Skin of body (tissue), 2 donors: ENCODE results near the gene FAM98C. TPM values are rescaled to one million over a fixed set of nuclear protein-coding genes. Genes with fewer than 3 reads are reported as not detected.

Experiments used
- DNase-seq: peaks from one replicate; lab custom pipeline; 2025; lab: John Stamatoyannopoulos, UW
- total RNA-seq: library from RNA; depleted of rRNA; stranded (reverse); fragments of >200 nt; gene quantifications from one replicate; pipeline ENCODE4 v1.2.3, GENCODE V29; 2014

Gene FAM98C
- total RNA-seq, 1 donor from 2014 or later, result 6.2 TPM

DNA sequence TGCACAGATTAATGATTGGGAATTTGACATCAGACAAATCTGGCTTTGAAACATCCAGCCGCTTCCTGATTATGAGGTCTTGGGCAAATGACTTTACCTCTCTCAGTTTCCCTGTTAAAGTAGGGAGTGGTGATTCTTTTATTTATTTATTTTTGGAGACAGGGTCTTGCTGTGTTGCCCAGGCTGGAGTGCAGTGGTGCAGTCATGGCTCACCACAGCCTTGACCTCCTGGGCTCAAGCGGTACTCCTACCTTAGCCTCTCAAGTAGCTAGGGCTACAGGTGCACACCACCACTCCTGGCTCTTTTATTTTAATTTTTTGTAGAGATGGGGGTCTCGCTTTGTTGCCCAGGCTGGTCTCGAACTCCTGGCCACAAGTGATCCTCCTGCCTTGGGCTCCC, 25.8 kb upstream of the FAM98C start:
- DNase-seq, result no peak

DNA sequence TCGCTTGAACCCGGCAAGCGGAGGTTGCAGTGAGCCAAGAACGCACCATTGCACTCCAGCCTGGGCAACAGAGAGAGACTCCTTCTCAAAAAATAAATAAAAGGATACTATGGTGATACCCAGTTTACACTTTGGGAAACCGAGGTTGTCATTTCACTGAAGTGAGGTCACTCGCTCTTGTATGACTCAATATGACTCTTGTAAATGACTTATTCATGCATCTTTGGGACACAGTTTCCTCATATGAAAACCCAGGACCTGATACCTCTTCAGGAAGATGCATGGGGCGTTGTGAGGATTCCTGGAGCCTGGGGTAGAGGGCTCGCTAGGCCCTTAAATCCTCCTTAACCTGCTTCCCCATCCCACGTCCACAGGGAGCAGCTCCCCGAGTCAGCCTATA, 24.0 kb upstream of the FAM98C start:
- no peak for DNase-seq

DNA sequence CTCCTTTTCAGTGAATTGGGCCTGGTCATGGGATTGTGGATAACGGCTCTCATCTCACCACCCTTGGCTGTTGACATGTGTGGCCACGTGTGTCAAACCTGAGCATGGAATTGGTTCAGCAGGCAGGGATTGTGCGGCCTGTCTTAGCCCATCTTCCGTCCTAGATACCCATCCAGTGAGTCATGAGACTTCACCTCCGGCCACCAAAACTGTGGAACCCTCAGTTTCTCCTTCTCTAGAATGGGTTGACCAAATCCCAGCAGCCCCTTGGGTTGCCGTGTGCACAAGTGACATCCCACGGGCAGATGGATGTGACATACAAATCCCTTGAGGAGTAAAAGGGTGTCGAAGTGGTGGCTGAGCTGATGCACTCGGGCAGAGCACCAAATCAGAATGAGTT, 21.8 kb upstream of the FAM98C start:
- no peak for DNase-seq

DNA sequence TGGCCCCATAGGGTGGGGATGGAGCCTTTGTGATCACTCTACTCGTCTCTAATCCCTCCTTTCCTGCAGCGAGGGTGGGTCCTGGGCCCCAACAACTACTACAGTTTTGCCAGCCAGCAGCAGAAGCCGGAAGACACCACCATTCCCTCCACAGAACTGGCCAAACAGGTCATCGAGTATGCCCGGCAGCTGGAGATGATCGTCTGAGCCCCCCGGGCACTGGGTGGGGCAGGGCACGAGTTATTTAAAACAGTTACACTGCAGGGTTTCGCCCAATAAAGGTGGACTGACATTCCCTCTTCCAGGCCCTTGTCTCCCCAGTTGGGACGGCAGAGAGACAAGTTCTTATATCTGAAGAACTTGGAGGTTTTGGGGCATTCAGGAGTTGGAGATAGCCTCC, 19.7 kb upstream of the FAM98C start:
- DNase-seq, result no peak

DNA sequence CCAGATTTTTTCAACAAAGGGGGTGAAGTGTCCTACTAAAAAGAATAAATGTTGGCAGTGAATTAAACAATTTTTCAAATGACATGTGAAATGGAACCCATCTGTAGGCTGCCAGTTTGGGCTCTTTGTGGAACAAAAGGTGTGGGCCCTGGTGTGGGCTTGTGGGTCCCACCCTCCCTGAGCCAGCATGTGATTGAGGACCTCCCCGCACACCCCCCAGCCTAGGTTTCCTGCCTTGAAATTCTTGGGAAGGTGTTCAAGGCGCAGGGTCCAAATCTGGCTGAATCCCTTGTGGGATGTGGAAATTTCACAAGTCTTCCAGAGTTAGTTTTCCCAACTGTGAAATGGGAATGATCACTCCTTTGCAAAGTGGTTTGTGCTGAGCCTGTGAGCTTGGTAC, 19.1 kb upstream of the FAM98C start:
- no peak for DNase-seq

DNA sequence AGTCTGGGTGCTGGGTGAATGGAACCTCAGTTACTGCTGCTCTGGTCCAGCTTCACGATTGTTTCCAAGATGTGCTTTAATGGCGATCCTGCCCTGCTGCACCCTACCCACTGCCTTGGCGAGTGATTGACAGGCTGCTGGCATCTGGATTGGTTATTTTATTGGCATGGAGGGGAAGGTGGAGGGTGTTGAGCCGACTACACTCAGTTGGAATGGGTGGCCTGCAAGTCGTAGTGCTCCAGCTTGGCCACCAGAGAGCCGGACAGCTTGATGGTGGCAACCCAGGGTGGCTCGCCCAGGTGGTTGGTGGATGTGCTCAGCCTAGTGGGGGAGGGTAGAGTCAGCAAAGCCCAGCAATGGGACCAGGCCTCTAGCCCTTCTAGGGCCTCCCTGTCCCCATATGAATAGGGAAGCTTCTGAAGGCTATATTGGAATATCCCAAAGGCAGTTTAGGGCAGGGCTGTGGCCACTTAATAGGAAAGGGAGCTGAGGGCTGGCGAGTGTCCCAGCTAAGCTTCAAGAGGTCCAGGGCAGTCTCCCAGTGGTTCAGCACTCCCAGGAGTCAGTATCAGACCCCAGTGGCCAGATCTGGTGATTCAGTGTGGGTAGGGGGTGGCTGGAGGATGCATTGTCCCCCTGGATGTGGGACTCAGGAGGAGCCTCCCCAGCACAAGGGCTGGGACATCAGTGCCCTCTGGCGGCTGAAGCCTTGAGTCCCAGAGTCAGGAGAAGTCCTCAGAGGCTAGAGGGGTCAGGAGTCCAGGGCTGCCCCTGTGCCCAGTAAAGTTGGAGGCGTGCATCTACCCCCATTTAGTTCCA, 18.5 kb upstream of the FAM98C start:
- no peak for DNase-seq

DNA sequence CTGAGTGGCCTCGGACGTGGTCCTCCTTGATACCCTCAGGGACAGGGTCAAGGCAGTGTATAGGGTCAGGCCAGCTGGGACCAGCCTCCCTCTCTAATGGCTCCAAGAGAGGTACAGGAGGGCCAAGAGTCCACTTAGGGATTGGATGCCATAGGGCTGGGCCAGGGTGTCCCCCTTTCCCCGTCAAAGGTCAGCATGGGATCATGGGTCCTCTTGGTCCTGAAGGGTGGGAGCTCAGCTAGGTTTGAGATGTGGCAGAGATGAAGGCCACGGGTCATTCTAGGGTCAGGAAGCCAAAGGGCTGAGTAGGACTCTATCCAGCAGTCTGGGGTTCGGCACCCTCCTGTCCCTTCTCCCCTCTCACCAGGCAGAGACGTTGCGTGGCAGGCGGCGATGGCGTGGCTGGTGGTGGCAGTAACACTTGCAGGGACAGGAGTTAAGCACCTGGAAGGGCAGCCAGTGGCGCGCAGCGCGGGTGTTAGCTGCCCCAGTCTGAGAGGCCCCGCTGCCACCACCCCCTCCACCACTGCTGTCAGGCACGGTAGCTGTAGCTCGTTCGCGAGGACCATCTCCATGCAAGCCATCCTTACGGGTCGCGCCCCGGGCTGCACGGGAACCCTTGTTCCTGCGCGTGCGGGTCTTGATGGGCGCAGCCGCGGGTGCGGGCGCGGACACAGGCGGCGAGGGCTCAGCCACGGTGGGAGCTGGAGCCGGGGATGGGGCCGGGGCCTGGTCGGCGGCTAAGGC, 17.7 kb upstream of the FAM98C start:
- DNase-seq, result no peak

DNA sequence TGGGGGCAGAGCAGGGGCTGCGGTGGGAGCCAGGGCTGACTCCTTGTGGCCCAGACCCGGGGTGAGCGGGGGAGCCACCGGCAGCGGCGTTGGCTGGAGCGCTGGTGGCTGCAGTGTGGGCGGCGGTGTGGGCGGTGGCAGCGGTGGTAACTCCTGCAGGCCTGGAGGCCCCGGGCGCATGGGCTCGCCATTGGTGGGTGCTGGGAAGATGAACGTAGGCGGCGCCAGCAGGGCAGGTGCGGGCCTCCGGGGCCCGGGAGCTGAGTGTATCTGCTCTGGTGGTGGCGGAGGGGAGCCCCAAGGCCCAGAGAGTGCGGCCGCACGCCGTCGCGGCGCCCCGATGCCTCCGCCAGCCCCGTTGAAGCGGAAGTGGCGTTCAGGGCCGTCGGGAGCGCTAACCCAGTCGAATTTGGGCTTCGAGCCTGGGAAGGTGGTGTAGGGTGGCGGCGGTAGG, 17.1 kb upstream of the FAM98C start:
- no peak for DNase-seq

DNA sequence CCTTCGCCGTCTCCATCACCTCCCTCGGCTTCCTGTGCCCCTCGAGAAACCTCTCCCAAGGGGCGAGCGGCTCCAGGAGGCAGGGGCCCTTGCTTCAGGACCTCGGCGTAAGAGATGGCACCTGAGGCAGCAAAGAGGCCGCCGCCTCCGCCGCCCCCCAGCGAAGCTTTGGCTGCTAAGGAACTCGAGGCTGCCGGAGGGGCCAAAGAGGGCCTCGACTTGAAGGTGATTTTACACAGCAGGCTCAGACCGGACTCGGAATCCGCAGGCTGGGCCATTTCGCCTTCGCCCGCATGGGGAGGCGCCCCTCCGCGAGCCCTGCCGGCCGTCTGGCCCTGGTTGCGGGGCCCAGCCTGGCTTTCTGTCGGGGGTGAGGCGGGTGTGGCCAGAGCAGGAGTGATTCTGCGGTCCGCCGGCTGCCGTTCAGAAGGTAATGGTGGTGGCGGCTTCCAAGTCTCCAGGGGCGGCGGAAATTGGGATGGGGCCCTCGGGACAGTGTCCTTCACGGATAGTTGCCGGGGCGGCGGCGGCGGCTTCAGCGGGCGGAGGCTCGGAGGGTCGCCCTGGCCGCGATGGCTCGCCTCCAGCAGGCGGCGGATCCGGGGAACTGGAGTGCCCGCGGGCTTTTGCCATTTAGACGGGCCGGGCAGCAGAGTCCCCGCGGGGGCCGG, 16.5 kb upstream of the FAM98C start:
- DNase-seq, result no peak

DNA sequence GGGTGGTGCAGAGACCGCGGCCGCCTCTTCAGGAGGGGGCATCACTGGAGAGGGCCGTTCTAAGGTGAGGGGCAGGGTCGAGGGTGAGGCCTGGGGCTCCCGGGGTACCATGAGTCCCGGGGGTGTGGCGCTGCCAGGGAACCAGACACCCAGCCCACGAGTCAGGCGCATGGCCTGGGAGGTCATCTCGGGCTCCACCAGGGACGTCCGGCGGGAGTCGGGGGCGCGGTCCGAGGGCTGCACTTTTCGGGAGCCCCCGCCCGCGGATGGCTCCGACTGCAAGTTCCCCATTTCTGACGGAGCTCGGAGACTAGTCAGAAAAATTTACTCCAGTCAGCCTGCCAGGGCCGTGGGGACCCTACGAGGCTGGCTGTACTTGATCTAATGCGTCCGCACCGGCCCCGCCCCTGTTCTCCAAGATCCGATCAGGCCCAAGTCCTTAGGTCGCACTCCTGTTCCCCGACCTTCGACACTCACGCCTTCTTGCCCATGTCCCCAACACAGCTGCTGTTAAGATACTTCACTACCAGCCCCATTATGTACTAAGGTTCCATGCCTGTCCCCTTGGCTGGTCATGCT, 15.8 kb upstream of the FAM98C start:
- no peak for DNase-seq

DNA sequence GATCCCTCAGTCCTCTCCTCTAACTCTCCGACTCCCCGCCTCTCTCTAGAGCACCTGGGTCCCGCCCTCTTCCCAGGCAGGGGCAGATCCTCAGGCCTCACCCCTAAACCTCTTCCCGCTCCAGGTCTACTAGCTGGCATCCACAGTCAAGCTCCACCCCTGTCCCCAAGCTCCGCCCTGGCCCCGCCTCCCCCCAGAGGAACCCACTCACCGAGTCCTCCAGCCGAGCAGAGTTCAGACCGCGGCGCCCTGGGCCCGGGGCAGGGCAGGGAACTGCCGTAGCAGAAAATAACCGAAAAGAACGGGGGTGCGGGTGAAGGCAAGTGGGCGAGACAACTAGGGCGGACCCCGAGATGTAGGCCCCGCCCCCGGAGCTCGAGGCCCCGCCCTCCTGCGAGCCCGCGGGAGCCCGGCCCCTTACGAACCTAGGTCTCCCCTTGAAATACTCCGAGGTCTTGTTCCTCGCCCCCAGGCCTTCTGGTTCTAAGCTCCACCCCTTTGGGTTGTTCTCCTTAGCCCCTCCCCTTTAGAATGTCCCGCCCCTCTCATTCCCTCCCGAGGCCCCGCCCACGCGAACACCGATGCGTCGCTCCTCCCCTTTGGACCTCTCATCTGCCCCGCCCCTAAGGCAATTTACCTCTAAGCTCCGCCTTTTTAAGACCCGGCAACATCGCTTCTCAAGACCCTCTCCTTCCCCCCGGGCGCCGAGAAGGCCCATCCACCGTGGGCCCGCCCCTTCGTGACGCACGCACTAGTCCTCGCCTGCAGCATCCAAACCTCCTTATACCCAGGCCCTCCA, 15.1 kb upstream of the FAM98C start, which contains the start of gene GGN:
GGN (minus strand) TSS at position 485 of the 799 bp plus-strand sequence. CDS start 773 bp downstream, outside the sequence.
- DNase-seq, result no peak

DNA sequence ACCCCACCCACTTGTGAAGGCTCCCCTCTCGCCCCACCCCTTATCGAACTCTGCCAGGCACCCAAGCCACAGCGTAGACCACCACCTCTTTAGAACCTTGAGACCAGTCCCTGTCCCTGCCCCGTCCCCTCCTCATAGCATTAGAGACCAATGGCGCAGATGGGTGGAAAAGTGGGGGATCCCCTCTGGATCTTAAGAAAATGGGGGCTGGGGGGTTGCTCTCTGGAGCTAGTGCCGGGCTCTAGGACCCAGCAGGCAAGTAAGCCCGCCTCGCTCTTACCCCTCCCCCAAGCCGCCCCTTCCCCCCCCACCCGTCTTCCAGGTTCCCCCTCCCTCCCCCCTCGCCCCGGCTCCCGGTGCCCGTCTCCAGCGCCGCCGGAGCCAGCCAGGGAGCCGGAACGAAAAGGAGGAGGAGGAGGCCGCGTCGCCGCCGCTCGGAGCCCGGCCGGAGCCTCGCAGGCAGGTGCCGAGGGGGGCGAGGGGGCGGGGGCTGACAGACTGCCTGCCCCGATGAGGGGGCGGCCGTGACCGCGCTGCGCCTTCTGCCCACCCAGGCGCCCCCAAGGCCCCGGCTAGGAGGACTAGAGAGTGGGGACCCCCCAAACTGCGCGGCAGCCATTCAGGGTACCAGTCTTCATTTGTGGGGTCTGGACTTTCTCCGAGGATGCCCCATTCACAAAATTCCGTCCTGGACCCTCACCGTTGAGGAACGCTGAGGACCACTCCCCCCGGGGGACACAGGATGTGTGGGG, 14.4 kb upstream of the FAM98C start, which contains the start of gene SPRED3:
SPRED3 (plus strand) TSS at position 349 of the 752 bp plus-strand sequence. CDS start 1,606 bp downstream, outside the sequence.
- no peak for DNase-seq

DNA sequence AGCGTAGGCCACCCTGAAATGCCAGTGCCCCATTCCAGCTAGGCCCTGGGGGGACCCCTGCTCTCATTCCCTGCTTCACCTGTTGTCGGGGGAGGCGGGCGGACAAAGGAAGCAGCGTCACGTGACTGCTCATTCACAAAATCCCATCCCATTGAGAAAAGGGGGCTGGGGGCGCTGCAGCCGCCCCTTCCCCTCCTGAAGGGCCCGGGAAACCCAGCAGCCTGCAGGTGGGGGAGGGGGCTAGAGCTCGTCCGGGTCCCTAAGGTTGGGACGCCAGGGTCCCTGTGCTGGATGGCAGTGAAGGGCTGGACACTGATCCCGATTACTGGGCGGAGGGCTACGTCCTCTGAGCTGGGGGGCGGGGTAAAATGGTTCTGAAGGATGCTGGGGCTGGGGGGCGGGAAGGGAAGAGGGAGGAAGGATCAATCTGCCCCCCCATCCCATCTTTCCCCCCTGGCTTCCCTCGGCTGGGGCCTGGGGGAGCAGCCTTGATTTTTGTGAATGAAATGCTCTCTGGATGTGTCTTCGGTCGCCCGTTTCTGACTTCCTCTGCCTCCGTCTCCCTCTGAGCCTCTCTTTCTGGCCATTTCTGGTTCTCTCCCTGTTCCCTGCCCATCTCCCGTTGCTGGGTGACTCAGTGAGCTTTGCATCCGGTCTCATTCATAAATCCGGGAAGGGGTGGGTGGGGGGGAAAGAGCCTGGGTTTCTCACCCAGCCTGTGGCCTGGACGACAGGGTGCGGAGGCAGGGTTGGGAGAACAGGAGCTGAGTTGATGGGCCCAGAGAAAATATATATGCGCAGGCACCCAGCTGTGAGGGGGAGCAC, 13.6 kb upstream of the FAM98C start:
- DNase-seq, result no peak

DNA sequence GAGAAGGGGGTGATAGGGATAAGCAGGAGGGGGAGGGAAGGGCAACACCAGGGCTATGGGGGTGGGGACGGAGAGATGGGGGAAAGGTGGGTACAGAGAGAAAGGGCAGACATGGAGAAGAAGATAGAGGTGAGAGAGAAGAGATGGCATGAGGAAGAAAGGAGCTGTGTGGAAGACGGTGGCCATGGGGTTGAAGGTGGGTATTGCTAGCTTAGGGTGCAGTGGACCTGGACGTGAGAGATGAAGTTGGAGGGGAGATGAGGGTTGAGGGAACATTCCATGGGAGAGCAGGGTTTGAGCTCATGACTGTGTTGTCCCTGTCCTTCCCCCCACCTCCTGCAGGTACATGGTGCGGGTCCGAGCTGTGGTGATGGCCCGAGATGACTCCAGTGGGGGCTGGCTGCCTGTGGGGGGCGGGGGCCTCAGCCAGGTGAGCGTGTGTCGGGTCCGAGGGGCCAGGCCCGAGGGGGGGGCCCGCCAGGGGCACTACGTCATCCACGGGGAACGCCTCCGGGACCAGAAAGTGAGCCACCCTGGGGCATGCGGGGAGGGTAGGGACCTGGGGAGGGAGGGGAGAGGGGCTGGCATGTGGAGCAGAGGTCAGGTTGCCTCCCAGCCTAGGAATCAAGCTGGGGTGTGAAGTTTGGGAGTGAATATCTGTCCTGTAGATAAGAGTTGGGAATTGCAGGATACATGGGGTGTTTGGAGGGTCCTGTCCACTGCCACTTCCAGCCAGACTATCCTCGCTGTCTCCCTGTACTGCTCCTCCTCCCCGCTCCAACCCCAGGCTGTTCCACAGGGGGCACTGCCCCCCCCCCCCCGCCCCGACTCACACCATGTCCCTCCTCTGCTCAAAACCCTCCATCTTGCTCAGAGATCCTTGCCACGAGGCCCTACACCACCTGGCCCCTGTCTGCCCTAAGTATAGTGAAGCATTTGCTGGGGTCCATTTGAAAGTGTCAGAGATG, 12.7 kb upstream of the FAM98C start:
- no peak for DNase-seq

DNA sequence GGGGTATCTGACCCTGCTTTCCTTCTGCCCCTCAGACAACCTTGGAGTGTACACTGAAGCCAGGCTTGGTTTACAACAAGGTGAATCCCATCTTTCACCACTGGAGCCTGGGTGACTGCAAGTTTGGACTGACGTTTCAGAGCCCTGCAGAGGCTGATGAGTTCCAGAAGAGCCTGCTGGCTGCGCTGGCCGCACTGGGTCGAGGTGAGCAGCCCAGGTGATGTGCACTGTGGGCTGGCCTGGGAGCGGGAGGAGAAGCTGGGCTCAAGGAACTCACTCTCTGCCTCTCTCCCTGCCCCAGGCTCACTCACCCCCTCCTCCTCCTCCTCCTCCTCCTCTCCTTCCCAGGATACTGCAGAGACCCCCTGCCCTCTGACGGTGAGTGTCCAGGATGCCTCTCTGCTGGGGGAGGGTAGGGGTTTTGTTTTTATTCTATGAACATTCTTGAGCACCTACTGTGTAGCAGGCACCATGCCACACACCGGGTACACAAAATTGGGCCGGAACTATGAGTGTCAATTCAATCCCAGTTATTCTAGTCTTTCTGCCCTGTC, 10.9 kb upstream of the FAM98C start:
- DNase-seq, result no peak

DNA sequence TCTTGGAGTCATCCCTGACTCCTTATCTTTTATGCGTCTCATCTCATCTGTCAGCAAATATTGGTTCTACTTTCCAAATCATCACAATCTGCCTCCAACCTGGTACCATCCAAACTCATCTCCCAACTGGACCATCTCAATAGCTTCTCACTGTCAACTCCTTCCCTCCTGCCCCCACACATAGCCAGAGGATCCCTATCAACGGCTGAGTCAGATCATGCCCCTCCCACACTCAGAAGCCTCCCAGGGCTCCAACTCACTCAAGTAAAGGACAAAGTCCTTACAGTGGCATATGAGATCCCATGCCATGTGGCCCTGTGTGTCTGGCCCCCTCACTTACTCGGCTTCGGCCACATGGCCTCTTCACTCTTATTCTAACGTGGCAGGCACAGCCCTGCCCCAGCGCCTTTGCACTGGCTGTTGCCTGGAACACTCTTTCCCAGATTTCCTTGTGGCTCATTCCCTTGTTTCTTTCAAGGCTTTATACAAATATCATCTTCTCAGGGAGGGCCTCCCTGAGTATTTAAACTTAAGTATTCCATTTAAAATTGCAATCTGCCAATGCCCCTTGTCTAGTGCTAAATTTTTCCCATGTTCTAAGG, 10.1 kb upstream of the FAM98C start:
- no peak for DNase-seq

DNA sequence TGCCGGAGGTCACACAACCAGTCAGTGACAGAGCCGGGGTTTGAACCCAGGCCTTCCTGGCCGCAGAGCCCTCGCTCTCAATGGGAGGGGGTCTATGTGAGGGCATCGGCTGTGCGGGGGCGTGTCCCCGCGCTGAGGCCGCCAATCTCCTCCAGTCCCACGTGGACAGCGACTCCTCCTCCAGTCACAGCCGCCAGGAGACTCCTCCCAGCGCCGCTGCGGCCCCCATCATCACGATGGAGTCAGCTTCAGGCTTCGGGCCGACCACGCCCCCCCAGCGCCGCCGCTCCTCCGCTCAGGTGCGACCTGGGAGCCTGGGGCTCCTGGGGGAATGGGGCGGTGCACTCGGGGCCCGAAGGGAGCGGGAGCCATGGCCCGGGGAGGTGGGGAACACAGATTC, 8.4 kb upstream of the FAM98C start:
- DNase-seq, result no peak
